HFF-Myc (cell line): ENCODE results near the gene CDCA4.

Experiments used
- DNase-seq: peaks from one replicate; pipeline ENCODE4 v3.0.0-alpha.2; 2011; ENCODE audit warnings: low read depth; ENCODE audit errors: extremely low read depth
- H3K4me3 ChIP-seq: replicated peaks from 2 replicates; pipeline ENCODE4 v1.5.1; 2011; ENCODE audit warnings: low read depth, mild to moderate bottlenecking, control low read depth, low read length
- TF ChIP-seq, protein P1 (sequence below): IDR thresholded peaks from 2 replicates; pipeline ENCODE4 v1.5.1; 2012; ENCODE audit warnings: mild to moderate bottlenecking, low read depth, low read length, control low read depth; ENCODE audit errors: missing control alignments

The CDCA4 gene

DNA sequence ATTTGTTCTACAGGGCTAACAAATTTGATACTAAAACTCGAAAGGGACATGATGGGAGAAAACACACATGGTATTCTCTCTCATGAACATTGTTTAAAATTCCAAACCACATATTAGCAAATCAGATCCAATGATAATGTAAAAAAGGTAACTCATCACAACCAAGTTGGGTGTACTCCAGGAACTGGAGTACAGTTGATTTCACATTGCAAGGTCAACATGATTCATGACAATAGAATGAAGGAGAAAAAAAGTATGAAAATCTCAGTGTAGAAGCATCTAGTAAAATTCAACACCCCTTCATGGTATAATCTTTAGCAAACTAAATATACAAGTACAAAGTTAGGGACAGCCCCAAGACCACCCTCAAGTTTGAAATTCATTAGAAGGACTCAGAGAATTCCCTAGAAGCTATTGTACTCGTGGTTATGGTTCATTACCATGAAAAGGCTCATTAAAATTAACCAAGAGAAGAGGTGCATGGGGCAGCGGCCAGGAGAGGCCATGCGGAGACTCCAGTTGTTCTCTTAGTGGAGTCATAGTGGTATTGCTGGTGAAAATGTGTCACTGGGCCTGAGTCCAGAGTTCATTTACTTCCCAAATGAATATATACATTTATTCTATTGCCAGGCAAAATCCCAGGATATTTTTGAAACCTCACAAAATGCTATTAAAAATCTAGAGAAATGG lies 3.1 kb upstream of the CDCA4 start:
- no peak for DNase-seq
- TF ChIP-seq, protein P1, sequence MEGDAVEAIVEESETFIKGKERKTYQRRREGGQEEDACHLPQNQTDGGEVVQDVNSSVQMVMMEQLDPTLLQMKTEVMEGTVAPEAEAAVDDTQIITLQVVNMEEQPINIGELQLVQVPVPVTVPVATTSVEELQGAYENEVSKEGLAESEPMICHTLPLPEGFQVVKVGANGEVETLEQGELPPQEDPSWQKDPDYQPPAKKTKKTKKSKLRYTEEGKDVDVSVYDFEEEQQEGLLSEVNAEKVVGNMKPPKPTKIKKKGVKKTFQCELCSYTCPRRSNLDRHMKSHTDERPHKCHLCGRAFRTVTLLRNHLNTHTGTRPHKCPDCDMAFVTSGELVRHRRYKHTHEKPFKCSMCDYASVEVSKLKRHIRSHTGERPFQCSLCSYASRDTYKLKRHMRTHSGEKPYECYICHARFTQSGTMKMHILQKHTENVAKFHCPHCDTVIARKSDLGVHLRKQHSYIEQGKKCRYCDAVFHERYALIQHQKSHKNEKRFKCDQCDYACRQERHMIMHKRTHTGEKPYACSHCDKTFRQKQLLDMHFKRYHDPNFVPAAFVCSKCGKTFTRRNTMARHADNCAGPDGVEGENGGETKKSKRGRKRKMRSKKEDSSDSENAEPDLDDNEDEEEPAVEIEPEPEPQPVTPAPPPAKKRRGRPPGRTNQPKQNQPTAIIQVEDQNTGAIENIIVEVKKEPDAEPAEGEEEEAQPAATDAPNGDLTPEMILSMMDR, result no peak
- no peak overlapping the region for H3K4me3 ChIP-seq

DNA sequence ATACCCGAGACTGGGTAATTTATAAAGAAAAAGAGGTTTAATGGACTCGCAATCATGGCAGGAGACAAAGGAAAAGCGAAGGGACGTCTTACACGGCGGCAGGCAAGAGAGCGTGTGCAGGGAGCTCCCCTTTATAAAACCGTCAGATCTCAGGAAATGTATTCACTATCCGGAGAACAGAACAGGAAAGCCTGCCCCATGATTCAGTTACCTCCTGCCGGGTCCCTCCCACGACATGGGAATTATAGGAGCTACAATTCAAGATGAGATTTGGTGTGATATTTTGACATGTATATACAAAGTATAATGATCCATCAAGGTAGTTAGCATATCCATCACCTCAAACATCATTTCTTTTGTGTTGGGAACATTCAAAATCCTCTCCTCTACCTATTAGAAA lies 2.3 kb upstream of the CDCA4 start:
- H3K4me3 ChIP-seq, result no peak overlapping the region
- TF ChIP-seq, protein P1, result no peak
- no peak for DNase-seq

DNA sequence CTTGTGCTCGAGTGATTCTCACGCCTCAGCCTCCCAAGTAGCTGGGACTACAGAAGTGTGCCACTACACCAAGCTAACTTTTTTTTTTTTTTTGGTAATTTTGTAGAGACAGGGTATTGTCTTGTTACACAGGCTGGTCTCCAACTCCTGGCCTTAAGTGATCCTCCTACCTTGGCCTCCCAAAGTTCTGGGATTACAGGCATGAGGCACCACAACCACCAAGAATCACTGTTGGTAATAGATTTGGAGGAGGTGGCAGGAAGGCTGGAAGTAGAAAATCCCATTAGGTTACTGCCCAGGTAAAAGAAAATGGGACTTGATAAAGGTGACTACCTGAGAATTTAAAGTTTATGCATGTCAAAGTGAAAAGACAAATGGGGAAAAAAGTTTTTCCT lies 1.4 kb upstream of the CDCA4 start:
- no peak for DNase-seq
- TF ChIP-seq, protein P1, result no peak
- H3K4me3 ChIP-seq, result peak overlapping the region; percentile 88

DNA sequence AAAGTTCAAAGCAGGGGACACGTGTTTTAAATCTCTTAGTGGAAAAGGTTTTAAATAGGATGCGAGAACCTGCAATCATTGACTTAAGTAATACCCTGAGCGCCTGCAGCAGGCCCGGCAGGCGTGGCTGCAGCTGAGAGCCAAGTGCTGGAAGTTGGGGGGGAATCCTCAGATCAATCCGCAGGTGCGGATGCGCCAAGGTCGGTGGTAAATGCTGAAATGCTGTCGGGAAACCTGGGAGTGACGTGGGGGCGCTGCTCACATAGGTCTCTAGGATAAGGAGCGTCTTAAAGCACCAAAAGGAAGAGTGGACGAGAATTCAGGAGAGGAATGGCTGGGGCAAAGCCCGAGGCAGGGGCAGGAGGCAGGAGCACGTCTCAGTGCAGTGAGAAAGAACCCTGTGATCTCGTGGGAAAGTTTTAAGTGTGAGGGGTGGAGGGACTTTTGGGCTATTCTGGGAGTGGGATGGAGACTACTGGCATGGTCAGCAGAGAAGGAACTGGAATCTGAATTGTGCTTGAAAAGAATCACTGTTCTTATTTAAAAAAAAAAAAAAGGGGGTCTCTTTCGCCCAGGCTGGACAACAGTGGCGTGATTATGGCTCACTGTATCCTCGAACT lies 883 bp upstream of the CDCA4 start:
- peak overlapping the region; percentile 88 for H3K4me3 ChIP-seq
- no peak for DNase-seq
- TF ChIP-seq, protein P1, result no peak

DNA sequence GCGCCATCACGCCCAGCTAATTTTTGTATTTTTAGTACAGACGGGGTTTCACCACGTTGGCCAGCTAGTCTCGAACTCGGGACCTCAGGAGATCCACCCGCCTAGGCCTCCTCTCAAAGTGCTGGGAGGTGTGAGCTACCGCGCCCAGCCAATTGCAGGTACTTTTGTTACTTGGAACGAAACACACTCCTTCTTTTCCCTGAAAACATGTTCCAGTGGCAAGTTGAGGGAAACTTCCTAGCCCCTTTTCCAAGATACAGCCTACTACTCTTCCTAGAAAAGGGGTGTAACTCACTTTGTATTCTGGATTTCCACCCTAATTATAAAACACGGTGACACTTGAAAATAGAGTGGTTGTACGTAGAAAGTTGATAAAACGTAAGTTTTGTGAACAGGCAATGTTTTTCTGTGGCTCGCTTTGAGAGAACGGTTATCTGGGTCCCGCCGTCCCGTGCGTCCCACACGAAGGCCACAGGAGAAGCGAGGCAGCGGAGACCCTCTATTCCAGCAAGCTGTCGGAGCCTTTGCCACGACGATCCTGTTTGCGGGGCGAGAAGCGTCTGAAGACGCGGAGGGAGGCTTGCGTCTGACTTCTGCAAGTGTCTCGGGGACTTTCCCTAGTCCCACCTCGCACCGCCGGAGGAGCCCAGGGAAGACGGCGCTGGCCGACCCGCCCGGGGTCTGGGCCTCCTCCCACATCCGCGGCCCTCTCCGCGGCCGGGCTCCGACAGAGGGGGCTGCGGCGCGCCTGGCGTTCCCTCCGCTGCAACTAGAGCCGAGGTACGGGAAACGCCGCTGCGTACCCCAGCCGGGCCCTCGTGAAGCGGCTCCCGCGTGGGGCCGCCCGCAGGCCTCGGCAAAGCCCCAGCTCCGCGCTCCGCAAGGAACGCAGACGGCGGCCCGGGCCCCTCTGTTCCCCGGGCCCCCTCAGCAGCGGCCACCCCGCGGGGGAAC lies 745 bp downstream of the CDCA4 start:
- DNase-seq, result no peak
- H3K4me3 ChIP-seq, result peak overlapping the region; percentile 69
- TF ChIP-seq, protein P1, result no peak

DNA sequence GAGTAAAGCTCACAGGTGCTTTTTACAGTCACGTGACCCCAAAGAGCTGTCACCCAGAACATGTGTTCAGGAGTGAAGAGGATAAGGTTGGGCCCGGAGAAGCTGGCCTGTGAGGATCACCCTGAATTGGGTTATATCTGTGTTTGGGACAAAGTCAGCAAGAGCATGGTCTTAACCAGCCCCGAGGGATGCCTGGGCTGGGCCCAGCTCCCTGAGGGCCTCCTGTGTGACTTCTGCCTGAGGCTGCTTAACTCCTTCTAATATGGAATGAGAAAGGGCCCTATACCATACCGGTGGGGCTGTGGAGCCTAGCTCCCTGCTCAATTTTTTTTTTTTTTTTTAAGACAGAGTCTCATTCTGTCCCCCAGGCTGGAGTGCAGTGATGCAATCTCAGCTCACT lies 2.5 kb downstream of the CDCA4 start:
- DNase-seq, result no peak
- TF ChIP-seq, protein P1, result no peak
- peak overlapping the region; percentile 69 for H3K4me3 ChIP-seq
